Measurements from ENCODE around the gene EBF3.

DNA sequence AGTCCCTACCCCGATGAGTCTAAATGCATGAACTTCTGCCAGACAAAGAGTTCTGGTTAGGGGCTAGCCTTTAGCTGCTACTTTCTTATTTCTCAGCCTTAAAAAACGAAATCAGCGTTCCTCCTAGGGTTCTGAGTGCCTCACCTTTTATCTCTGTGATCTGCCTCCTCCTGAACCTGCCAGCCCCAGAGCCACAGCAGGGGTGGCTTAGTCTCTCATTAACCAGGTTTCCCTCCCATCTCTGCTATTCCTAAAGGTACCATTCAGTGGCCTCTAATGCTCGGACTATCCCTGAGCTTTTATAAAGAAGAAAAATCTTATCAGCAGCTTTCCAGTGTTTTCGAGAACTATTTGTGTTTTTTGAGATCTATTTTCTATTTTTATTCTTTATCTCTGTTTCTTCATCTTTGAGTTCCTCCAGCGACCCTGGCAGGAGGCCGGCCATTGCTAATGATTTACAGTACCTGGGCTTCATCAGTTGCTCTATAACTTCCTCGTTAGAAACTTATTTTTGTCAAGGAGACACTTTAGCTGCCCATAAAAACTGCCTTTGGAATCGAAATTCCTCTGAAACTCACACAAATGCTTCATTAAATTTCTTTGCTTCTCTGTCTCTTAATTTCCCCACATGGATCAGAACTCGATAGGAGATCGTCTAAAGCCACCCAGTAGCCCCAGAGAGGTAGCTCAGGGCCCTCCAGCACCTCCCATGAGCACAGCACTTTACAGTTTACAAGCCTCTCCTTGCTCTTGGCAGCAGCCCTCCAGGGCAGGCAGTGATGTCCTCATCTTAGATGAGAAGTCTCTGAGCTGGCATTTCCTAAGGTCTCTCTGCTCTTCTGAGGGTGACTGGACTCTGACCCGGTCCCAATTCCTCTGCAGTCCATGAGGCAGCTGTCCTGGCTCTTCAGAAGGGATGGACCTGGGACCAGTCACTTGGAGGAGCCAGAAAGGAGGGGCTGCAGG lies 149.1 kb downstream of the EBF3 start:
- TF ChIP-seq EZH2 (IDR thresholded peaks at IDR 0.05; ENCODE audit: low read length, unreplicated experiment) (no peak), CTCF (conservative IDR thresholded peaks at IDR 0.05; ENCODE audit: low read depth, low read length) (no peak)
